ENCODE measurements around the gene HEPH.

DNA sequence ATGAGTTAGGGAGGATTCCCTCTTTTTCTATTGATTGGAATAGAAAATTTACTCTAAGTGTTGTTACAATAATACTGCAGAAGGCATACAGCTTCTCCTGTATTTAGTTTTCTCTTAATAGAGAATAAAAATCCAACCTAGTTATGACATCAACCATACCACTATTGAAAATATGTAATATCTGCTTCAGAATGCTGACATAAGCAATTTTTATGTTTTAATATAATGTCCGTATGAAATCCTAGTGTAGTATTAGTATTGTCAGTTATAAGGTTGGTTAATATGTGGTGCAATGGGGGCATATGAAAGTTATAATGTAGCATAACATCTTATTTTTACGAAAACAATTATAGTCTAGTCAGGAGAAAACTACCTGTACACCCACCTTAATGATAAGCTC lies 68.2 kb downstream of the HEPH start:
- TF ChIP-seq, protein P1, sequence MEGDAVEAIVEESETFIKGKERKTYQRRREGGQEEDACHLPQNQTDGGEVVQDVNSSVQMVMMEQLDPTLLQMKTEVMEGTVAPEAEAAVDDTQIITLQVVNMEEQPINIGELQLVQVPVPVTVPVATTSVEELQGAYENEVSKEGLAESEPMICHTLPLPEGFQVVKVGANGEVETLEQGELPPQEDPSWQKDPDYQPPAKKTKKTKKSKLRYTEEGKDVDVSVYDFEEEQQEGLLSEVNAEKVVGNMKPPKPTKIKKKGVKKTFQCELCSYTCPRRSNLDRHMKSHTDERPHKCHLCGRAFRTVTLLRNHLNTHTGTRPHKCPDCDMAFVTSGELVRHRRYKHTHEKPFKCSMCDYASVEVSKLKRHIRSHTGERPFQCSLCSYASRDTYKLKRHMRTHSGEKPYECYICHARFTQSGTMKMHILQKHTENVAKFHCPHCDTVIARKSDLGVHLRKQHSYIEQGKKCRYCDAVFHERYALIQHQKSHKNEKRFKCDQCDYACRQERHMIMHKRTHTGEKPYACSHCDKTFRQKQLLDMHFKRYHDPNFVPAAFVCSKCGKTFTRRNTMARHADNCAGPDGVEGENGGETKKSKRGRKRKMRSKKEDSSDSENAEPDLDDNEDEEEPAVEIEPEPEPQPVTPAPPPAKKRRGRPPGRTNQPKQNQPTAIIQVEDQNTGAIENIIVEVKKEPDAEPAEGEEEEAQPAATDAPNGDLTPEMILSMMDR (IDR thresholded peaks at IDR 0.05 in 8 of 11, conservative IDR thresholded peaks at IDR 0.05 in 3 of 11) = no peak
- TF ChIP-seq POLR2A (IDR thresholded peaks at IDR 0.05) = no peak

Measured in spleen (tissue), 7 donors.